ENCODE results near the gene NFASC.

GRCh38 chr1:205059660-205060059 is 189.0 kb downstream of the NFASC start:
- no peak for TF ChIP-seq CTCF (conservative IDR thresholded peaks at IDR 0.05; ENCODE audit: low read depth in 2 of 2)
- no peak for TF ChIP-seq EZH2 (IDR thresholded peaks at IDR 0.05; ENCODE audit: low read depth, unreplicated experiment)
- no peak for TF ChIP-seq CREB1 (CRISPR knock-in tag; IDR thresholded peaks at IDR 0.05; ENCODE audit: low read depth)
- TF ChIP-seq, protein P1, sequence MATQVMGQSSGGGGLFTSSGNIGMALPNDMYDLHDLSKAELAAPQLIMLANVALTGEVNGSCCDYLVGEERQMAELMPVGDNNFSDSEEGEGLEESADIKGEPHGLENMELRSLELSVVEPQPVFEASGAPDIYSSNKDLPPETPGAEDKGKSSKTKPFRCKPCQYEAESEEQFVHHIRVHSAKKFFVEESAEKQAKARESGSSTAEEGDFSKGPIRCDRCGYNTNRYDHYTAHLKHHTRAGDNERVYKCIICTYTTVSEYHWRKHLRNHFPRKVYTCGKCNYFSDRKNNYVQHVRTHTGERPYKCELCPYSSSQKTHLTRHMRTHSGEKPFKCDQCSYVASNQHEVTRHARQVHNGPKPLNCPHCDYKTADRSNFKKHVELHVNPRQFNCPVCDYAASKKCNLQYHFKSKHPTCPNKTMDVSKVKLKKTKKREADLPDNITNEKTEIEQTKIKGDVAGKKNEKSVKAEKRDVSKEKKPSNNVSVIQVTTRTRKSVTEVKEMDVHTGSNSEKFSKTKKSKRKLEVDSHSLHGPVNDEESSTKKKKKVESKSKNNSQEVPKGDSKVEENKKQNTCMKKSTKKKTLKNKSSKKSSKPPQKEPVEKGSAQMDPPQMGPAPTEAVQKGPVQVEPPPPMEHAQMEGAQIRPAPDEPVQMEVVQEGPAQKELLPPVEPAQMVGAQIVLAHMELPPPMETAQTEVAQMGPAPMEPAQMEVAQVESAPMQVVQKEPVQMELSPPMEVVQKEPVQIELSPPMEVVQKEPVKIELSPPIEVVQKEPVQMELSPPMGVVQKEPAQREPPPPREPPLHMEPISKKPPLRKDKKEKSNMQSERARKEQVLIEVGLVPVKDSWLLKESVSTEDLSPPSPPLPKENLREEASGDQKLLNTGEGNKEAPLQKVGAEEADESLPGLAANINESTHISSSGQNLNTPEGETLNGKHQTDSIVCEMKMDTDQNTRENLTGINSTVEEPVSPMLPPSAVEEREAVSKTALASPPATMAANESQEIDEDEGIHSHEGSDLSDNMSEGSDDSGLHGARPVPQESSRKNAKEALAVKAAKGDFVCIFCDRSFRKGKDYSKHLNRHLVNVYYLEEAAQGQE (IDR thresholded peaks at IDR 0.05; ENCODE audit: unreplicated experiment) = no peak
- TF ChIP-seq POLR2AphosphoS5 (IDR thresholded peaks at IDR 0.05; ENCODE audit: low read depth) = no peak
- no peak for TF ChIP-seq EZH2phosphoT487 (IDR thresholded peaks at IDR 0.05; ENCODE audit: unreplicated experiment)
